Mucosa of descending colon (tissue), 3 donors: ENCODE measurements around the gene SHC1. TPM values are rescaled to one million over a fixed set of nuclear protein-coding genes. Genes with fewer than 3 reads are reported as not detected.

ENCODE experiments used
- ATAC-seq: fragments of 200-7000 bp; cut with Tn5 transposase; one replicate; pipeline ENCODE4 v1.9.1; 2020; ENCODE audit warnings: mild to moderate bottlenecking, moderate library complexity
- DNase-seq, 3 donors: peaks; one replicate each; pipeline ENCODE4 v3.0.0-alpha.2; 2020
- H3K36me3 ChIP-seq: fragments of 200-600 bp; one replicate; pipeline ENCODE4 v1.8.0; 2021; ENCODE audit warnings: low read depth, mild to moderate bottlenecking
- H3K4me1 ChIP-seq: fragments of 200-600 bp; one replicate; pipeline ENCODE4 v1.8.0; 2021; ENCODE audit warnings: low read depth, mild to moderate bottlenecking
- H3K4me3 ChIP-seq: fragments of 200-600 bp; one replicate; pipeline ENCODE4 v1.8.0; 2021; ENCODE audit warnings: mild to moderate bottlenecking
- H3K9me3 ChIP-seq: fragments of 200-600 bp; one replicate; pipeline ENCODE4 v1.8.0; 2021; ENCODE audit warnings: mild to moderate bottlenecking
- intact Hi-C, 2 donors: fragments of 100-400 bp; cut with DNase I in 1 of 2; cut with micrococcal nuclease in 1 of 2; formaldehyde crosslinking; loops; one replicate each; pipeline versions ENCODE4 v1.11.0 to v1.11.1; 2022; cut with DNase I, micrococcal nuclease
- total RNA-seq, 3 donors: library from RNA; stranded (reverse); fragmentation: NEBNext Ultra II Directional in 2 of 3; extraction: Animal tissue kit (Norgen Biotek cat#: 25700) in 2 of 3; gene quantifications; one replicate each; pipeline versions ENCODE4 v1.2.1 to v1.2.4, GENCODE V29; 2021 to 2023
- TF ChIP-seq, protein P1 (sequence below): fragments of 200-600 bp; IDR thresholded peaks from one replicate; pipeline ENCODE4 v1.8.0; 2022; ENCODE audit warnings: antibody characterized with exemption, mild to moderate bottlenecking
- donor health status: DM: no; HTN: no; CAD: no; lungs with moderate emphysema.
- donor health status: DM: no; HTN: no; CAD: no.
- donor health status: DM: no; HTN: yes; CAD: no.

The SHC1 gene
- total RNA-seq, 3 donors from 2014 or later, result 92.7 to 130 (median 122) TPM

DNA sequence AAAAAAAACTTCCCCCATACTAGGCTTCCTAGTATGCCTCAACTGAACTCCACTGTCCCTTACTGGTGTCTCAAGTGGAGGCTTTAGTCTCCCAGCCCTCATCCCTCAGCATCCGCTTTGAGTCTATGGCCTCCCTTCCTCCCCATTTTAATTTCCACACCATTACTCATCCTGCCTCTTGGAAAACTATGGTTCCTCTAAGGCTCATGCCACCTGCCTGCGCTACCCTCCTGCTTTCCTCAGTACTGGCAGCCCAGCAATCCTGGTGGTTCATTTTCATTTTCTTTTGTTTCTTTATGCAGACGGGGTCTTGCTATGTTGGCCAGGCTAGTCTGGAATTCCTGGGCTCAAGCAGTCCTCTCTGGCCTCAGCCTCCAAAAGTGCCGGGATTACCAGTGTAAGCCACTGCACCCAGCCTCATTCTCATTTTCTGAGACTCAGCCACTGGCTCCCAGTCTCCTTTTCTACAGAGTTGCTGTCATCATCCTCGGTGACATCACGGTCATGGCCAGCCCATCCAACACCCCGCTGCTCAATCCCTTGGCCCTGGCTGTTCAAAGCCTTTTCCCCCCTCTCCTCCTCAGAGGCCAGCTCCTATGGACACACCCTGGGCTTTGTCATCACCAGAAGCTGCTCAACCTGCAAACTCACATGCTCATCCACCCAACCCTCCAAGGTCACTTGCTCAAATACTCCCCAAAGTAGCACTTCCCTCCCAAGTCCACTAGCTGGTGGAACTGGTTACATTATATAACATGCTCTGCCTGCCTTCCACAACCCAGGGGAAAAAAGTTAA is 31.7 kb downstream of the SHC1 start:
- H3K4me1 ChIP-seq, result peaks cover 11% of the 10 kb centered on the region
- no peak for ATAC-seq
- TF ChIP-seq, protein P1, sequence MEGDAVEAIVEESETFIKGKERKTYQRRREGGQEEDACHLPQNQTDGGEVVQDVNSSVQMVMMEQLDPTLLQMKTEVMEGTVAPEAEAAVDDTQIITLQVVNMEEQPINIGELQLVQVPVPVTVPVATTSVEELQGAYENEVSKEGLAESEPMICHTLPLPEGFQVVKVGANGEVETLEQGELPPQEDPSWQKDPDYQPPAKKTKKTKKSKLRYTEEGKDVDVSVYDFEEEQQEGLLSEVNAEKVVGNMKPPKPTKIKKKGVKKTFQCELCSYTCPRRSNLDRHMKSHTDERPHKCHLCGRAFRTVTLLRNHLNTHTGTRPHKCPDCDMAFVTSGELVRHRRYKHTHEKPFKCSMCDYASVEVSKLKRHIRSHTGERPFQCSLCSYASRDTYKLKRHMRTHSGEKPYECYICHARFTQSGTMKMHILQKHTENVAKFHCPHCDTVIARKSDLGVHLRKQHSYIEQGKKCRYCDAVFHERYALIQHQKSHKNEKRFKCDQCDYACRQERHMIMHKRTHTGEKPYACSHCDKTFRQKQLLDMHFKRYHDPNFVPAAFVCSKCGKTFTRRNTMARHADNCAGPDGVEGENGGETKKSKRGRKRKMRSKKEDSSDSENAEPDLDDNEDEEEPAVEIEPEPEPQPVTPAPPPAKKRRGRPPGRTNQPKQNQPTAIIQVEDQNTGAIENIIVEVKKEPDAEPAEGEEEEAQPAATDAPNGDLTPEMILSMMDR, result no peak

DNA sequence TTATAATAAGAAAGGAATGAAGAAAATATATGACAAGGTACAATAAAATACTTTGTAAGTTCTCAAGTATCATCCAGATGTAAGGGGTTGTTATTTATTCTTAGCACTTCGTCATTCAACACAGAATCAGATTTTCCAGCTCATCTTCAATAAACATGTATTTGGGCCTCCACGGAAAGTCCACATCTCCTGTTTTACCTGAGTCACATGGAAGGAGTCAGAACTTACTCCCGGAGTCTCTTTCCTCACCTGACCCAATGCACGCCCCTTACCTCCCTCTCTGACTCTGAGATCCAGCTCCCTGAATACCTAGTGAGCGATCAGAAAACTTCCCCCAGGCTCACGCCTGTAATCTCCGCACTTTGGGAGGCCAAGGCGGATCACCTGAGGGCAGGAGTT is 32.6 kb downstream of the SHC1 start:
- TF ChIP-seq, protein P1, result no peak
- ATAC-seq, result no peak
- H3K9me3 ChIP-seq, result no peaks in the 10 kb centered on the region
- DNase-seq, result no peak
- H3K4me3 ChIP-seq, result no peak overlapping the region
- H3K4me1 ChIP-seq, result peaks cover 6% of the 10 kb centered on the region
- H3K36me3 ChIP-seq, result no peaks in the 10 kb centered on the region
- intact Hi-C loops, result no loop called here

More for the DNA sequence above, 31.7 kb downstream of the SHC1 start:
- H3K4me3 ChIP-seq, result no peak overlapping the region
- no peak for DNase-seq
- intact Hi-C loops, result no loop called here
- H3K36me3 ChIP-seq, result no peaks in the 10 kb centered on the region
- H3K9me3 ChIP-seq, result no peaks in the 10 kb centered on the region

DNA sequence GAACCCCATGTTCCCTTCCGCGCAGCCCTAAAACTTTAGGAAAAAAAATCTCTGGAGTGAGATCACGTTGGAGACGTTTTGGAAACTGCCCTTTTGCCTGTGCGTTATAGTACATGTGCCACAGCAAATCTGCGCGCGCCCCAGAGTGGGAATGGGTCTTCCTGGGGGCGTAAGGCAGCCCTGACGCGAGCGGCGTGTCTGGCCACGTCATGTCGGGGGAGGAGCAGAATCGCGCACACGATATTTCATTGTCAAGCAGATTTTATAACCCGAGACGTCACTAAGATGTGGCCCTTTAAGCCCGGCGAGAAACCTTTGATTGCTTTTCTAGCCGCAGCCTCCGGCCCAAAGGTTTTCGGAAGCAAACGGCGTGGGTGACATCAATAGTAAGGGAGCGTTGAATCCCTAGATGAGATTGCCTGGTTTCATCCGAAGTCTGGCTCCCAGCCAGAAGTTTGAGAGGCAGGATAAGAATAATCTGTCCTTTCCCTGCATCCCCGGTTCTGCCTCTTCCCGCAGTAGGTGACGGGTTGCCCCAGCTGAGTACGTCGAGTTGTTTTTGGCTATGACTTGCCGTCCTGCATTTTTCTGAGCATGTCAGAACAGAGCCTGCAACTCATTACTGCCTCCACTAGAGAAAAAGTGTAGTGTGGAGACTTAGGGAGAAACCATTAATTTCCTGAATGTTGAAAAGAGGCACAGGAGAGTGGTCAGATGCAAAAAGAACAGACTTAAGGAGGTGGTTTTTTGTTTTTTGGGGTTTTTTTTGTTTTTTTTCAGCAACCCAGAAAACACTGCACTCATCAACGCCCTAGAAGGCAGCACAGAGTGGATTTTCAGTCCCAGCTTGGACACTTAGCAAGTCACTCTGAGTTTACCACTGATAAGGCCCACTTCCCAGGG is 33.2 kb downstream of the SHC1 start:
- H3K4me3 ChIP-seq, result peak overlapping the region; percentile 38
- TF ChIP-seq, protein P1, result no peak
- DNase-seq (peak; percentile 91 to 95 (median 93)), ATAC-seq (peak; percentile 82)
- intact Hi-C loops, result no loop called here
- peaks cover 6% of the 10 kb centered on the region for H3K4me1 ChIP-seq
- no peaks in the 10 kb centered on the region for H3K36me3 ChIP-seq
- no peaks in the 10 kb centered on the region for H3K9me3 ChIP-seq

DNA sequence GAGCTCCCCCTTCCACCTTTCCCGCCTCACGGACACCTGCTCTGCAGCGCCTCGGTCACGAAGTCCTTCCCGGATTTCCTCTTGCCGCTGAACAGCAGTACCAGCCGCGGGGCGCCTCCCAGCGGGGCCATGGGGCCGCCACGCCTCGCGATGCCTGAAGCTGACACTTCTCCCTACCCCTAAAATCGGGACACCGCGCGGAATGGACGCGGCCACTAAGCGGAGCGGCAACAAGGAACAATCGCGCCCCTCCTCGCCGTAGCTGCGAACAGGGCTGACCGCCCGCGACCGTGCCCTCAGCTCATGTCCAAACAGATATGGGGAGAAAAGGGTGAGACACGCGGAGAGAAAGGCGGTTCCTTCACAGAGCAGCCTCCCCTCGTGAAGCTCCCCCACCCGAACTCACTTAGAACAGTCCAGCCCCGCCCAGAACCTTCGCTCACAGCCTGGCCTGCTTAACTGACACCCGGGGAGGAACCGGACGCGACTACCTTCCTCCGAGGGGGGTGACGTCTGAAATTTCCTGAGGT is 33.9 kb downstream of the SHC1 start, which contains the start of gene PMVK:
PMVK (minus strand) TSS at position 165 of the 530 bp plus-strand sequence; CDS start at position 131, 34 bp downstream.
- H3K4me1 ChIP-seq, result peaks cover 10% of the 10 kb centered on the region
- H3K9me3 ChIP-seq, result no peaks in the 10 kb centered on the region
- TF ChIP-seq, protein P1, result no peak
- DNase-seq, result peak; percentile 96 to 98 (median 97)
- ATAC-seq, result peak; percentile 88
- intact Hi-C loops, result no loop called here
- no peaks in the 10 kb centered on the region for H3K36me3 ChIP-seq
- peak within 1 kb of the TSS; percentile 38 for H3K4me3 ChIP-seq

DNA sequence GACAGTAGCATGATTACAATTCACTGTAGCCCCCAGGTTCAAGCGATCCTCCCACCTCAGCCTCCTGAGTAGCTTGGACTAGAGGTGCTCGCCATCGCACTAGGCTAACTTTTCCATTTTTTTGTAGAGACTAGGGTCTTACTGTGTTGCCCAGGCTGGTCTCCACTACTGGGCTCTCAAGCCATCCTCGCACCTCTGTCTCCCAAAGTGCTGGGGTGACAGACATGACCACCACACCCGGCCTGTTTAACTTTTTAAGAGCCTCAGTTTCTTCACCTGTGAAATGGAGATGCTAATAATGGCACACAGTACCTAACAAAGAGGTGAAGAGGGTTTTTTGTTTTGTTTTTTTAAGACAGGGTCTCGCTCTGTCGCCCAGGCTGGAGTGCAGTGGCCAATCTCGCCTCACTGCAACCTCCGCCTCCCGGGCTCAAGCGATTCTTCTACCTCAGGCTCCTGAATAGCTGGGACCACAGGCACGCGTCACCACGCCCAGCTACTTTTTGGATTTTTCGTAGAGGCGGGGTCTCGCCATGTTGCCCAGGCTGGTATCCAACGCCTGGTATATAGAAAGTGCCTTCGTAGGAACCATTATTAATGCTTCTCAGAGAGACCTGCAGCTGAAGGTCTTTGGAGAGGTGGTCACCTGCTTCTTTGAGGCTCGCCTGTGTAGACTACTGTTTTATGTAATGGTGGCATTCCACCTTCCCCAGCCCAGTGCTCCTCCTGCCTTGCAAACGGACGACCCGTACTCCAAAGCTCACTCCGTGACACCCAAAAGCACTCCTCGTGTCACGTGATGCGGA is 34.6 kb downstream of the SHC1 start:
- TF ChIP-seq, protein P1, result no peak
- ATAC-seq (no peak), DNase-seq (peak in 1 of 3 donors; percentile 65)
- H3K36me3 ChIP-seq, result no peaks in the 10 kb centered on the region
- peaks cover 17% of the 10 kb centered on the region for H3K4me1 ChIP-seq
- intact Hi-C loops, result no loop called here
- H3K4me3 ChIP-seq, result peak overlapping the region; percentile 38
- H3K9me3 ChIP-seq, result no peaks in the 10 kb centered on the region
